Uterus (tissue), 4 donors: ENCODE measurements around the gene LRRC59. TPM values are rescaled to one million over a fixed set of nuclear protein-coding genes. Genes with fewer than 3 reads are reported as not detected.
A peak's percentile ranks its signal among the peaks of the same experiment; 100 is the strongest.

Experiments used
- DNase-seq, 2 donors: peaks; one replicate each; pipeline ENCODE4 v3.0.0-alpha.2; 2019 to 2020
- H3K27ac ChIP-seq, 2 donors: fragments of 200-600 bp; sonication (generic); 1 replicate in 1 of 2; 2 replicates in 1 of 2; pipeline ENCODE4 v1.5.1; 2016 to 2018
- H3K27me3 ChIP-seq, 2 donors: fragments of 200-600 bp; sonication (generic); one replicate each; pipeline ENCODE4 v1.5.1; 2018 to 2019; ENCODE audit warnings: control low read depth in 1 of 2
- H3K36me3 ChIP-seq, 2 donors: fragments of 200-600 bp; sonication (generic); one replicate each; pipeline ENCODE4 v1.5.1; 2019; ENCODE audit warnings: control low read depth in 1 of 2
- H3K4me1 ChIP-seq, 2 donors: fragments of 200-600 bp; sonication (generic); one replicate each; pipeline ENCODE4 v1.5.1; 2018 to 2019; ENCODE audit warnings: control low read depth in 1 of 2
- H3K4me3 ChIP-seq, 2 donors: fragments of 200-600 bp; sonication (generic); 1 replicate in 1 of 2; 2 replicates in 1 of 2; pipeline ENCODE4 v1.5.1; 2018 to 2019; ENCODE audit warnings: mild to moderate bottlenecking in 1 of 2
- H3K9me3 ChIP-seq, 2 donors: fragments of 200-600 bp; sonication (generic); one replicate each; pipeline ENCODE4 v1.5.1; 2019; ENCODE audit warnings: control low read depth in 1 of 2
- POLR2A ChIP-seq, 2 donors: fragments of 450-650 bp; IDR thresholded peaks; one replicate each; pipeline ENCODE4 v1.6.1; 2016; ENCODE audit warnings: antibody characterized with exemption in 2 of 2, mild to moderate bottlenecking in 1 of 2, moderate library complexity in 1 of 2
- intact Hi-C: fragments of 100-400 bp; cut with DNase I; formaldehyde crosslinking; loops from one replicate; pipeline ENCODE4 v1.15.1; 2023; ENCODE audit warnings: low total_unique reads
- total RNA-seq, 4 donors: library from RNA; depleted of rRNA in 3 of 4; stranded (reverse); fragments of >200 nt in 3 of 4; gene quantifications; one replicate each; pipeline versions ENCODE4 v1.1.0 to v1.2.4, GENCODE V29; 2014 to 2023
- TF ChIP-seq, protein P1 (sequence below), 4 experiments: fragments of 200-600 bp in 2 of 4; fragments of 450-650 bp in 2 of 4; sonication (generic) in 2 of 4; IDR thresholded peaks; one replicate each; pipeline ENCODE4 v1.5.1; 2016 to 2019; ENCODE audit warnings: antibody characterized with exemption in 4 of 4, mild to moderate bottlenecking in 2 of 4, moderate library complexity in 1 of 4
- donor health status: DM: yes; HTN: yes; CAD: no.

The LRRC59 gene
- total RNA-seq, 4 donors from 2014 or later, result 24.1 to 62.4 (median 47.1) TPM

DNA sequence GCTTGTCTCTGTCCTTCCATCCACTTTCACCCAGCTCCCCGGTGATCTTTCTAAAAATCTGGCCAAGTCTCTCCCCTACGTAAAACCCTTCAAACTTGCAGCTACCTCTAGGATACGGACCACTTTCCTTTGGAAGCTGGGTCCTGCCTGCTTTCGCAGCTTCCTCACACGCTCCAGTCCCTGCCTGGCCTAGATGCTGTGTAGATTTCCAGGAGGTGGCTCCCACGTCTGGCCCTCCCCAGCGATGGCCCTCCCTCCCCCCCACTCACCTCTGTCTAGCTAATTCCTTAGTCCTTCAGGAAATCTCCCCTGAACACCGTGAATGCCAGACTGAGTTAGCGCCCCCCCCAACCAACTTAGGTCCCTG is 579 bp upstream of the LRRC59 start:
- intact Hi-C loops, result no loop called here
- Histone ChIP-seq H3K9me3 (no peaks in the 10 kb centered on the region), H3K4me3 (peak overlapping the region in 1 of 2 donors; percentile 93), H3K27ac (peak overlapping the region in 1 of 2 donors; percentile 78), H3K36me3 (no peaks in the 10 kb centered on the region), H3K27me3 (no peaks in the 10 kb centered on the region), H3K4me1 (peaks cover 3 to 11% of the 10 kb centered on the region in 2 donors)
- DNase-seq, result no peak
- TF ChIP-seq POLR2A (IDR thresholded peaks at IDR 0.05), result no peak
- TF ChIP-seq, protein P1, sequence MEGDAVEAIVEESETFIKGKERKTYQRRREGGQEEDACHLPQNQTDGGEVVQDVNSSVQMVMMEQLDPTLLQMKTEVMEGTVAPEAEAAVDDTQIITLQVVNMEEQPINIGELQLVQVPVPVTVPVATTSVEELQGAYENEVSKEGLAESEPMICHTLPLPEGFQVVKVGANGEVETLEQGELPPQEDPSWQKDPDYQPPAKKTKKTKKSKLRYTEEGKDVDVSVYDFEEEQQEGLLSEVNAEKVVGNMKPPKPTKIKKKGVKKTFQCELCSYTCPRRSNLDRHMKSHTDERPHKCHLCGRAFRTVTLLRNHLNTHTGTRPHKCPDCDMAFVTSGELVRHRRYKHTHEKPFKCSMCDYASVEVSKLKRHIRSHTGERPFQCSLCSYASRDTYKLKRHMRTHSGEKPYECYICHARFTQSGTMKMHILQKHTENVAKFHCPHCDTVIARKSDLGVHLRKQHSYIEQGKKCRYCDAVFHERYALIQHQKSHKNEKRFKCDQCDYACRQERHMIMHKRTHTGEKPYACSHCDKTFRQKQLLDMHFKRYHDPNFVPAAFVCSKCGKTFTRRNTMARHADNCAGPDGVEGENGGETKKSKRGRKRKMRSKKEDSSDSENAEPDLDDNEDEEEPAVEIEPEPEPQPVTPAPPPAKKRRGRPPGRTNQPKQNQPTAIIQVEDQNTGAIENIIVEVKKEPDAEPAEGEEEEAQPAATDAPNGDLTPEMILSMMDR (IDR thresholded peaks at IDR 0.05), result no peak

DNA sequence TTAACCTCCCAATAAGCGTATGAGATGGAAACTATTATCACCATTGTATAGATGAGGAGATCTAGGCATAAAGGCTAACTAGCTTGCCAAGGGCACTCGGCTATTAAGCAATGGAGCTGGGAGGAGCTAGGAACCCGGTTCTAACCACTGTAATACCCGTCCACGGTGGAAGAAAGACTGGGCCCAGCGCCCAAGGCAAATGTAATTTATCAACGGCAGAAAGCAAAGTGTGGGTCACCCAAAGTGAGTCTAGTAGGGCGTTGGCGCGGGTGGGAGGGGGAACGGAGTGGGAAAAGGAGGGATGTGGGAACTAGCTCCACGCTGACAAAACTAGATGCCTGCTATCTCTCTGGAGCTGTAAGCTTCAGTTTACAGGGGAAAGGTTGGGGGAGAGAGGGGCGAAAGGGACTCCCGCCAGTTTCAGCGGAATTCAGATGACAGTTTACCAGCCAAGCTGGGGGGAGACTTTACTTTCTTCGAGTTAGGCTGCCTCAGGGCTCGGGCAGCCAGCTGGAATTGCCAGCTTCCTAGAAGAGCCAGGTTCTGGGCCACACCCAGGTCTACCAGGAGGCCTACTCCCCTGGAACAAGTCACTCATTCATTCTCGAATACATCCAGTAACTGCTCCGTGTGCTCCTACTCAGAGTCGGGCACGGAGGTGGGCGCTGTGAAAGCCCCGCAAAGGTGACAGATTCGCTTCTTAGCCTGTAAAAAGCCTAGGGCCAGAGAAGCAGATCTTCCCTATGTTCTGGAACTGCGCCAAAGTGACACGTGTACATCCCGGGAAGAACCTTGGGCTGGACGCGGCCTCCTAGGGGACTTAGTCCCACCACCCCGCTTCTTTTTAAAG is 837 bp downstream of the LRRC59 start:
- peak overlapping the region; percentile 78 to 82 for H3K27ac ChIP-seq
- H3K36me3 ChIP-seq, result no peaks in the 10 kb centered on the region
- intact Hi-C loops, result no loop called here
- H3K4me1 ChIP-seq, result peaks cover 3 to 11% of the 10 kb centered on the region in 2 donors
- H3K27me3 ChIP-seq, result no peaks in the 10 kb centered on the region
- TF ChIP-seq, protein P1 (IDR thresholded peaks at IDR 0.05), result no peak
- TF ChIP-seq POLR2A (IDR thresholded peaks at IDR 0.05), result no peak
- peak overlapping the region; percentile 79 to 93 for H3K4me3 ChIP-seq
- no peaks in the 10 kb centered on the region for H3K9me3 ChIP-seq
- DNase-seq, result peak; percentile 37 to 42

GRCh38 chr17:50394711-50395110 is 2.6 kb downstream of the LRRC59 start:
- no peak for TF ChIP-seq POLR2A (IDR thresholded peaks at IDR 0.05)
- TF ChIP-seq, protein P1 (IDR thresholded peaks at IDR 0.05), result no peak
- Histone ChIP-seq H3K27me3 (no peaks in the 10 kb centered on the region), H3K4me1 (peaks cover 3 to 11% of the 10 kb centered on the region in 2 donors), H3K4me3 (no peak overlapping the region), H3K9me3 (no peaks in the 10 kb centered on the region), H3K36me3 (no peaks in the 10 kb centered on the region), H3K27ac (no peak overlapping the region)
- no peak for DNase-seq
- intact Hi-C loops, result no loop called here

- intact Hi-C loops, result no loop called here
- Histone ChIP-seq H3K36me3 (no peaks in the 10 kb centered on the region), H3K27ac (no peak overlapping the region), H3K9me3 (no peaks in the 10 kb centered on the region), H3K4me3 (no peak overlapping the region), H3K27me3 (no peaks in the 10 kb centered on the region), H3K4me1 (peaks cover 3 to 11% of the 10 kb centered on the region in 2 donors)
- no peak for TF ChIP-seq POLR2A (IDR thresholded peaks at IDR 0.05)
- TF ChIP-seq, protein P1 (IDR thresholded peaks at IDR 0.05), result no peak
- no peak for DNase-seq
Observed at GRCh38 chr17:50393700-50394099, 3.6 kb downstream of the LRRC59 start.

DNA sequence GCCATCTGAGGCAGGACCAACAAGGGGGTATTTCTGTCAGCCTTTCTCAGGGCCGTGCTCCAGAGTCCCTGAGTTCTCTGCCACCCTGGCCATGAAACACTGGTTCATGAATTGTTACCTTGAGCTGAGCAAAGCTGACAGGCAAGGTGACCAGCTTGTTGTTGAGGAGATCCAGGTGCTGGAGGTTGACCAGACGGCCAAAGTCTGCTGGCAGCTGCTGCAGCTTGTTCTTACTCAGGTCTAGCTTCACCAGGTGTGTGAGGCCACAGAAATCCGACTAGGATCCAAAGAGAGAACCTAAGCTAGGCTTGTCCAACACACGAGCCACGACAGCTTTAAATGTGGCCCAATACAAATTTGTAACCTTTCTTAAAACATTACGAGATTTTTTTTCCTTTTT is 4.7 kb downstream of the LRRC59 start:
- no peaks in the 10 kb centered on the region for H3K27me3 ChIP-seq
- DNase-seq, result no peak
- peaks cover 3 to 11% of the 10 kb centered on the region in 2 donors for H3K4me1 ChIP-seq
- no peak overlapping the region for H3K4me3 ChIP-seq
- no peaks in the 10 kb centered on the region for H3K36me3 ChIP-seq
- no peak for TF ChIP-seq POLR2A (IDR thresholded peaks at IDR 0.05)
- TF ChIP-seq, protein P1 (IDR thresholded peaks at IDR 0.05), result no peak
- no peak overlapping the region for H3K27ac ChIP-seq
- no peaks in the 10 kb centered on the region for H3K9me3 ChIP-seq
- intact Hi-C loops, result no loop called here
